HEK293T (cell line): Measurements from ENCODE around the gene MPL.

Experiments used
- ARNT ChIP-seq: fragments of 450-650 bp; IDR thresholded peaks from 2 replicates; pipeline ENCODE4 v1.6.1; 2017; ENCODE audit warnings: mild to moderate bottlenecking
- BHLHE40 ChIP-seq: fragments of 450-650 bp; IDR thresholded peaks from 2 replicates; pipeline ENCODE4 v1.6.1; 2016; ENCODE audit warnings: mild to moderate bottlenecking, moderate library complexity, borderline replicate concordance
- ELF4 ChIP-seq: fragments of 450-650 bp; IDR thresholded peaks from 2 replicates; pipeline ENCODE4 v1.6.1; 2017; ENCODE audit warnings: antibody characterized with exemption
- FOXK2 ChIP-seq: fragments of 450-650 bp; IDR thresholded peaks from 2 replicates; pipeline ENCODE4 v1.6.1; 2016; ENCODE audit warnings: mild to moderate bottlenecking
- FOXM1 ChIP-seq: fragments of 450-650 bp; IDR thresholded peaks from 2 replicates; pipeline ENCODE4 v1.6.1; 2017; ENCODE audit warnings: mild to moderate bottlenecking, borderline replicate concordance
- HDGF ChIP-seq: fragments of 450-650 bp; IDR thresholded peaks from 2 replicates; pipeline ENCODE4 v1.6.1; 2017; ENCODE audit warnings: antibody characterized with exemption, borderline replicate concordance
- L3MBTL2 ChIP-seq: fragments of 450-650 bp; conservative IDR thresholded peaks from 2 replicates; pipeline ENCODE4 v1.6.1; 2016; ENCODE audit warnings: mild to moderate bottlenecking
- LEF1 ChIP-seq: fragments of 450-650 bp; IDR thresholded peaks from 2 replicates; pipeline ENCODE4 v1.6.1; 2017; ENCODE audit warnings: mild to moderate bottlenecking, borderline replicate concordance
- PKNOX1 ChIP-seq: fragments of 450-650 bp; IDR thresholded peaks from 2 replicates; pipeline ENCODE4 v1.6.1; 2016
- SP1 ChIP-seq: fragments of 450-650 bp; IDR thresholded peaks from 2 replicates; pipeline ENCODE4 v1.6.1; 2017
- TARDBP ChIP-seq: fragments of 450-650 bp; IDR thresholded peaks from 2 replicates; pipeline ENCODE4 v1.6.1; 2016

GRCh38 chr1:43352351-43352705 lies 14.7 kb downstream of the MPL start:
- TF ChIP-seq LEF1 (no peak), SP1 (no peak), ARNT (no peak), BHLHE40 (no peak), PKNOX1 (no peak), L3MBTL2 (no peak), TARDBP (no peak), FOXM1 (no peak), HDGF (no peak), FOXK2 (no peak), ELF4 (no peak)
